AG08395 (cell line): ENCODE results near the gene SNRK.
A peak's percentile ranks its signal among the peaks of the same experiment; 100 is the strongest.
"Not testable (repeated sequence)": the region's sequence is repeated elsewhere in the genome, so short reads cannot be mapped to it uniquely, and the experiment has no call there.

Experiments
- DNase-seq: peaks from one replicate; pipeline ENCODE4 v3.0.0; 2012; ENCODE audit warnings: mixed read lengths, low spot score

SNRK gene

GRCh38 chr3:43347774-43348173 is 61.4 kb downstream of the SNRK start:
- no peak for DNase-seq

- DNase-seq: no peak
Measured at GRCh38 chr3:43348350-43348749, 62.0 kb downstream of the SNRK start.

- no peak for DNase-seq
Measured at GRCh38 chr3:43348852-43349574, 62.7 kb downstream of the SNRK start.

DNA sequence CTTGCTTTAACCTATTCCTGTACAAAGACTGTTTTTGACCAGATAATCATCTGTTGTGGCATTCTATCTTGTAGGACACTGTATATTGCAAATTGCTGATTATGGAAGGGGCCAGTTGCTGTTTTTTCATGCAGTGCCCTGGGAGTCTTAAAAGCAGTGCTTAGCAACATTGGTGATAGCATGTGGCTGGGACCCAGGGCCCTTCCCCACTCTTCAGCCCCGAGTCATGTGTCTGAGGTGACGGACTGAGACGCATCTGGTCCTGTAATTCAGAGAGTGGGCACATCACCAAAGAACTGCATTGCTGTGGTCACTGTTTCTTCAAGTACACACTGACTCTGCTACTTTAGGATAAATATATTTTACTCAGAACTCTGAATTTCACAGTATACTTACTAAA is 63.4 kb downstream of the SNRK start:
- DNase-seq: no peak

DNA sequence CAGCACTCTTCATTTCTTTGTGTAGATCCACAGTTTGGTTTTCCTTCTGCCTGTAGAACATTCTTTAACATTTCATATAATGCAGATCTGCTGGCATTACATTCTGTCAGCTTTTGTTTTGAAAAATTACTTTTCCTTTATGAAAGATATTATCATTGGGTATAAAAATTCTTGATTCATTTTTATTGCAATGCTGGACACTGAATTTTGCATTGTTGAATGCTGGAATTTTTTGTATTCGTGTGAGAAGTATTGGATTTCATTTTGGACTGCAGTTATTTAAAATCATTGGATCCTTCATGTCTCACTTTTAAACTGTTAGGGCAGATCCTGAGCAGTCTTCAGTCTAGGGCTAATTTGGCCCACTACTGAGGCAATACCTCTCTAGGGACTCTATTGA is 67.1 kb downstream of the SNRK start:
- no peak for DNase-seq

DNA sequence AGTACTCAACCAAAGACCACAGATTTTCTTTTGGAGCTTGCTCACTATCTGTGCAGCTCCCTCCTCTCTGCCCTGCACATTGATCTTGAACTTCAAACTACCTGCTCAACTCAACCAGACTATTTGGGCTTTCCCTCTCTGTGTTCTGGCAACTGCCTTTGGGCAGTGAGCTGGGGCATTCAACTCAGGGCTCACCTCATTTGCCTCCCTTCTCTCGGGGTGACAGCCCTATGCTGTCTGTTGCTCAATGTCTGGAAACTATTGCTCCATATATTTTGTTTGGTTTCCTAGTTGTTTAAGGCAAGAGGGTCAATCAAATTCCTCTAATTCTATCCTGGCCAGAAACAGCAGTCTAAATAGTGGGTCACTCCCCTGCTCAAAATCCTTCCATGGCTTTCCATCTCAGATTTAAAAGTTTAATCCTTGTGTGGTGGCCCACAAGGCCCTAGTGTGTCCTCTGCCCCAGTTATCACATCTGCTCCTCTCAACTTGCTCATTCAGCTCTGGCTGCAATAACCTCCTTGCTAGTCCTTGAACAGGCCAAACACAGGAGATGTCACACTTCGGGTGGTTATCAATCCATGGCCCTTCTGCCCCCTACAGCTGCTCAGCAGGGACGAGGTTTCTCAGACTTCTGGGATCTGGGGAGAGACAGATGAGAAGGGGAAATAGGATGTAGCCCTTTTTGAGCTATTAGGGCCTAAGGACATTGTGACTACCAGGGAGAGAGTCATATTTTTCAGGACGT is 67.8 kb downstream of the SNRK start:
- DNase-seq: no peak

GRCh38 chr3:43356033-43356432 is 69.7 kb downstream of the SNRK start:
- not testable (repeated sequence) for DNase-seq

DNA sequence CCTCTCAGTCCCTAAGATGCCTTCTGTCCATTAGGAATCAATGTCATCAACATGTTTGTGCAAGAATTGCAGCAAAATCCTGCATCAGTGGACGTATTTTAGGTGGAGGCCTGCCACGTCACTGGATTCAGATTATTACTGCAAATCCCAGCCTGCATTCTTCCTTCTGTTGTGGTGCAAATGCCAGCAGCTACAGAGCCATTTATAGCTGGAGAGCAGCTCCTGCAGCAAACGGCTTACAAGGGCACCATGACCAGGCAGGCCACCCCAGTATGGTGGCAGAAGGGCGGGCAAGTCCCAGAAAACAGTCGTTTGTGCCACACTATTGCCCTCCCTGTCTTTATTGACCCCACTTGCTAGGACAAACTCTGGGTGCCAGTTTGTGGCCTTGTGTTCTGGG is 74.7 kb downstream of the SNRK start:
- DNase-seq: no peak

- no peak for DNase-seq
Measured at GRCh38 chr3:43362183-43362582, 75.8 kb downstream of the SNRK start.

GRCh38 chr3:43362961-43363360 is 76.6 kb downstream of the SNRK start:
- DNase-seq: no peak

GRCh38 chr3:43363621-43364266 is 77.4 kb downstream of the SNRK start:
- DNase-seq: peak; percentile 37

- no peak for DNase-seq
Measured at GRCh38 chr3:43364494-43364893, 78.2 kb downstream of the SNRK start.

GRCh38 chr3:43364926-43365325 is 78.6 kb downstream of the SNRK start:
- DNase-seq: no peak

DNA sequence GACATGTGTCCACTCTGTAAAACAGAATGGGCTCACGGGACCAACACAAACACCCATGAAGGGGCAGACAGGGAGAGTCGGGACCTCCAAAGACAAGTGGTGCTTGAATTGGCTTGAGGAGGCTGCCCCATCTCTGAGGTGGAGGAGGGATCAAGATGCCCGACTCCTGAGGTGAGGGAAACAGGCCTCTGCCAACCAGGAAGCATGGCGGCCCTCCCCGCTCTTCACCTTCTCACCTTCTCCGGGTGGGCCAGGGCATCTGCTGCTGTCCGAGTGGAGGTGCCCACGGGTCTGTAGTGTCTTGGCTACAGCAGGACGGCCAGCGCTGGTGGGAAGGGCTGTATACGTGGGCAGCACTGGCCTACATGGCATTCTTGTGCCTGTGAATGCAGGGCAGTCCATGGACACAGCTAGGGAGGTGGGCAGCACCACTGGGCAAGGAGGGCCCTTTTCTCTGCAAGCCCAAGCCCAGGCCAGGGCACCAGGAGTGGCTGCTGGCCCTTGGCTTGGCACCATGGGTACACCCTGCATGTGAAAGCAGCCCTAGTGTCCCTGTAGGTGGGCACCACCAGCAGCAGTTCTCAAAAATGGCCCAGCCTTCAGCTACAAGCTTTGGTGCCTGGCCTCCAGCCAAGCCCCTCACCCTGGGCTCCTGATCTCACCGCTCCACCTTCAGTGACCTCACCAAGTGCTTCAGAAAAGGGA is 79.4 kb downstream of the SNRK start:
- DNase-seq: no peak

- no peak for DNase-seq
Measured at GRCh38 chr3:43366481-43366880, 80.1 kb downstream of the SNRK start.

- DNase-seq: no peak
Measured at GRCh38 chr3:43366885-43367284, 80.5 kb downstream of the SNRK start.

DNA sequence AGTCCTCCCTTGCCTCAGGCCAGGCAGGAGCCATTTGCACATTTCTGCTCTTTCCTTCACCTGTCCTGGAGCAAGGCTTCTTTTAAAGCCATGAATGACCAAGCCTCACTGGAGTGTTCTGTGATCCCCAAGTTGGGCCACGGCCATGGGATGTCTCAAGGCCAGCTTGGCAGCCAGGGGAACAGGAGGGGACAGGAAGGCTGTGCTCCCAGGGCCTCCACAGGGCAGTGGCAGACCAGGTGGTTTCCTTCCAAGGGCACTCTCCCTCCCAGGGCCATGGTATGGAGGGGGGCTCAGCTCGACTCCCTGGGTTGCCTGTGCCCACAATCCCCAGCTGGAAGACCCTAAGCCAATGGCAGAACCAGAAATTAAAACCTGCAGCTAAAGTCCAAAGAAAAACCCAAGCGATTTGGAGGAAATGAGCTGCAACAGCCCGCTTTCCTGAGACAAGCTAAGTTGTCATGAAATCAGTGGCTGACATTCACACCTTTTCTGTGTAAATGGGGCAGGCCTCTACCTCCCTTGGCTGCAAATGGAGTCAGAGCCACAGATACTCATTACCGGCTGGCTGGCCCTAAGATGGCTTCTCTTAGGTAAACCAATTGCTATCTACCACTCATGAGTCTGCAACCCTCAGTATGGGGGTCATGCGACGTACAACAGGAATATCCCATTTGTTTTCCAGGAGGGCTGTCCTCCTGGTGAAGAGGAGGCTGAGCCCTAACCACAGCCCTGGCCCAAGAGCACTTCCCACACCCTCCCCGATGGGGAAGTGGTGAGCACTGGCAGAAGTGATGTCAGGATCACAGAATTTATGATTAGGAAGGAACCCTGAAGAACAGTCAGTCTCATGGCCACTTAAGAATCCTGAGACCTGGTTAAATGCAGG is 83.3 kb downstream of the SNRK start:
- no peak for DNase-seq

- DNase-seq: no peak
Measured at GRCh38 chr3:43370293-43370980, 84.1 kb downstream of the SNRK start.

DNA sequence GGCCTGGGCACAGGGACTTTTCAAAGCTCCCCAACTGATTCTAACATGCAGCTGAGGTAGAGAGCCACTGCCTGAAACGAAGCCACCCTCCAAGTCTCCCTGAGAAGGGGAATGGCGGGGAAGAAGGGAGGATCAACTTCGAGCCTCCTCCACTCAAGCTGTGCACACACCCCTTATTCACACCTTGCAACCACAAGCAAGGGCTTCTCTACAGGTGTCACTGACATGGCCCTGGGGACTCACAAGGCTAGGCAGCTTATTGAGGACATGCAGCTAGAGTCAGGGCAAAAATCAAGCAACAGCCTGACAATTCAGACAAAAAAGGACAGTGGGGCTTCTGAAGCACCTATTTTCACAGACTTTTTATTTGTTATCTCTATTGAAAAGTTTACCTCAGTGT is 85.2 kb downstream of the SNRK start:
- no peak for DNase-seq

DNA sequence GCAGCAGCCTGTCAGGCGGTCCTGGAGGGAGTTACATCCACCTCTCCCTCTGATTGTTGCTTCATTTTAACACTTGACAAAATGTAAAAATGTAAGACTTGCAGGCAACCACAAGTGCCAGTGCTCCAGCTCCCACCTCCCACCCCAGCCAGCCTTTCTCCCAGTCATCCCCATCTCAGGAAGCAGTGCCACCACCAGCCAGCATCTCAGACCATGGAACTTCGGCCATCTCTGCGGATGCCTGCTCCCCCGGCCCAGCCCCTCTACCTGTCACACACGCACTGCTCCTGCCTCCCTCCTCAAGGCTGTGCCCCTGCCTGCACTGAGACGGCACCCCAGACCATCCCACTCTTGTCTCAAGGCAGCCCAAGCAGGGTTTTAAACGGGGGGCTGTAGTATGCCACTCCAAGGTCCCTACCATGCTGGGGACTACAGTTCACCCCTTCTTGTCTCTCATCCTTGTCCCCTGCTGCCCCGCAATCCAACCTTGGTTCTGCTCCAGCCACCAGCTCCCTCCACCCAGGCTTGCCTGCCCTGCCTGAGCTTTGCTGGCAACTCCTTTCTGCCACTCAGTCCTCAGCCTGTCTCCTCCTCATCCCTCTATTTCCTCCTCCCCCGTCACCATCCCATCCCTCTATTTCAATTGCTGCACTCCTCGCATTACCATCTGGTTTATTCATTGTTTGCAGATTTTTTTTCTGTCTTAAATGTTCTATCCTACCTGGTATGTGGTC is 85.8 kb downstream of the SNRK start:
- no peak for DNase-seq
